Retina (tissue), 1 donor: ENCODE data around the gene HLA-DOB.

Source experiments
- DNase-seq: peaks from one replicate; pipeline ENCODE4 v3.0.0-alpha.2; 2016

HLA-DOB gene

GRCh38 chr6:32843331-32843978 lies 26.7 kb upstream of the HLA-DOB start:
- peak; percentile 78 for DNase-seq

GRCh38 chr6:32842690-32843089 lies 25.9 kb upstream of the HLA-DOB start:
- no peak for DNase-seq

GRCh38 chr6:32842021-32842650 lies 25.3 kb upstream of the HLA-DOB start:
- DNase-seq, result no peak

- no peak for DNase-seq
These were observed 23.9 kb upstream of the HLA-DOB start for GRCh38 chr6:32840604-32841246.

GRCh38 chr6:32839356-32839755 lies 22.6 kb upstream of the HLA-DOB start:
- no peak for DNase-seq

GRCh38 chr6:32838114-32838958 lies 21.5 kb upstream of the HLA-DOB start, which contains the start of gene TAP2:
Gene TAP2 (minus strand): TSS chr6:32838739. CDS start chr6:32838233, 506 bp downstream.
- DNase-seq, result peak; percentile 98

GRCh38 chr6:32837651-32838113 lies 20.9 kb upstream of the HLA-DOB start:
- no peak for DNase-seq

- DNase-seq, result no peak
These were observed 20.1 kb upstream of the HLA-DOB start for GRCh38 chr6:32836873-32837272.

GRCh38 chr6:32835167-32835893 lies 18.5 kb upstream of the HLA-DOB start:
- DNase-seq, result no peak

GRCh38 chr6:32833664-32834063 lies 16.9 kb upstream of the HLA-DOB start:
- no peak for DNase-seq

GRCh38 chr6:32832535-32832934 lies 15.7 kb upstream of the HLA-DOB start:
- DNase-seq, result no peak

- no peak for DNase-seq
These were observed 14.1 kb upstream of the HLA-DOB start for GRCh38 chr6:32830936-32831335.

GRCh38 chr6:32830017-32830416 lies 13.2 kb upstream of the HLA-DOB start:
- DNase-seq, result no peak

- DNase-seq, result no peak
These were observed 12.7 kb upstream of the HLA-DOB start for GRCh38 chr6:32829495-32829894.

- no peak for DNase-seq
These were observed 10.2 kb upstream of the HLA-DOB start for GRCh38 chr6:32827025-32827424.

GRCh38 chr6:32825966-32826365 lies 9.2 kb upstream of the HLA-DOB start:
- no peak for DNase-seq

GRCh38 chr6:32819729-32820128 lies 2.9 kb upstream of the HLA-DOB start:
- DNase-seq, result no peak

- DNase-seq, result no peak
These were observed 2.1 kb upstream of the HLA-DOB start for GRCh38 chr6:32818867-32819266.

GRCh38 chr6:32815996-32816395 lies 806 bp downstream of the HLA-DOB start:
- DNase-seq, result no peak

GRCh38 chr6:32815115-32815514 lies 1.7 kb downstream of the HLA-DOB start:
- no peak for DNase-seq

GRCh38 chr6:32814145-32814544 lies 2.7 kb downstream of the HLA-DOB start:
- DNase-seq, result no peak

- no peak for DNase-seq
These were observed 7.6 kb downstream of the HLA-DOB start for GRCh38 chr6:32809171-32809570.
